Glomerular visceral epithelial cell (primary cell): ENCODE data around the gene WLS.

Experiments
- DNase-seq: peaks from one replicate; pipeline ENCODE4 v3.0.0-alpha.2; 2016; ENCODE audit errors: extremely low spot score

The WLS gene

GRCh38 chr1:68085752-68086151 lies 146.6 kb downstream of the WLS start:
- DNase-seq, result no peak

DNA sequence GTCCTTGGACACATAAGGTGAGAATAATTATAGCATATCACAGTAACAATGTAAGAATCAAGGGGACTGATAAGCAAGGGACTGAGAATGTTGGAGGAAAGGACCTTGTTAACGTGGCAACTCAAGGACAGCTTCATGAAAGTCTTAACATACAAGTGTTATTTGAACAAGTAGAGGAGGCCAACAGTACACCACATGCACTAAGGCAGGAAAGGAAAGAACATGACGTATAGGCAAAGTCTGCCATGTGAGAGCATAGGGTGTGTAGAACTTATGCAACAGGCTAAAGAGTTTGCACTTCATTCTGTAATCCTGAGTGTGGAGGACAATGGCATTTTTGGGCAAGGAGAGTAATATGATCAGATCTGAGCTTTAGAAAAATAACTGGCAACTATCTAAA lies 148.6 kb downstream of the WLS start:
- DNase-seq, result no peak

- no peak for DNase-seq
Observed at GRCh38 chr1:68081775-68082283, 150.5 kb downstream of the WLS start.

DNA sequence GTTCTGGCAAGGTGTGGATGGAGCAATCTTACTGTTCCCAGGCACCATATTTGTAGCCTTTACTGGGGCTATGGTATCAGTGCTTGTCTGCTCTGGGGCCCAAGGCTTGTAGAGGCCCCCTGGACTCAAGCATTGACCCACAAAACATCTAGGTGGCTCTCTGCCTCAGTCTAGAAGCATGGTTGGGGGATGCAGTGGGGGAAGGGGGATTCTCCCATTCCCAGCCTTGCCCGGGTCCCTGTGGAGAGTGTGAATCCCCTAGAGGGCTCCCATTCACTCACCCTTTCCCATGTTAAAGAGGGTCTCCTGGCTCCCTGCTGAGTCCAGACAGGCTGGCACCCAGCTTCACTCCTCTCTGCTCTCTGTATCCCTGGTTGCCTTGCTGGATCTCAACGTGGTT lies 153.7 kb downstream of the WLS start:
- no peak for DNase-seq
